IMR-90 (cell line): Measurements from ENCODE around the gene TP63. TPM values are rescaled to one million over a fixed set of nuclear protein-coding genes. Genes with fewer than 3 reads are reported as not detected.

Experiments used
- ATAC-seq: fragments of 200-7000 bp; cut with Tn5 transposase; 2 replicates; pipeline ENCODE4 v1.9.1; 2020; ENCODE audit warnings: low read depth, mild to moderate bottlenecking, moderate library complexity
- BruUV-seq: library from RNA; stranded (reverse); fragments of 400-500 nt; replicated peaks from 2 replicates; lab custom pipeline; 2021; lab: Mats Ljungman, UMichigan
- CTCF ChIA-PET: fragments of 300-600 bp; formaldehyde crosslinking; extraction: SDS; loops from one replicate; lab custom pipeline; 2021; ENCODE audit warnings: antibody characterized with exemption; lab: Yijun Ruan, JAX
- POLR2A ChIA-PET: fragments of 300-600 bp; sonication (Branson Sonifier 250); formaldehyde crosslinking; loops from one replicate; lab custom pipeline; 2022; ENCODE audit warnings: antibody characterized with exemption; ENCODE audit not compliant: unreplicated experiment; lab: Charles Lee
- DNase-seq: peaks from one replicate; pipeline ENCODE4 v3.0.0; 2013
- H2AFZ ChIP-seq: replicated peaks from 2 replicates; pipeline ENCODE3; 2013; ENCODE audit warnings: low read length, mild to moderate bottlenecking; ENCODE audit not compliant: poor library complexity
- H2AK5ac ChIP-seq: 2 replicates; pipeline ENCODE4 v1.6.1; 2013; ENCODE audit warnings: low read depth, low read length, inconsistent platforms
- H2AK9ac ChIP-seq: replicated peaks from 2 replicates; pipeline ENCODE3; 2013; ENCODE audit warnings: mild to moderate bottlenecking, low read depth, low read length, moderate library complexity; ENCODE audit not compliant: poor library complexity
- H2BK120ac ChIP-seq: 2 replicates; pipeline ENCODE4 v1.6.1; 2013; ENCODE audit warnings: low read depth, low read length, inconsistent platforms
- H2BK15ac ChIP-seq: 3 replicates; pipeline ENCODE4 v1.6.1; 2013; ENCODE audit warnings: low read depth, low read length, inconsistent platforms
- H2BK20ac ChIP-seq: 2 replicates; pipeline ENCODE4 v1.6.1; 2013; ENCODE audit warnings: low read depth, mild to moderate bottlenecking, inconsistent platforms, low read length, moderate library complexity
- H2BK5ac ChIP-seq: 2 replicates; pipeline ENCODE4 v1.6.1; 2013; ENCODE audit warnings: mild to moderate bottlenecking, low read depth, low read length, inconsistent platforms; ENCODE audit not compliant: poor library complexity, severe bottlenecking
- H3K14ac ChIP-seq: replicated peaks from 2 replicates; pipeline ENCODE4 v1.6.1; 2013; ENCODE audit warnings: low read depth, low read length, inconsistent platforms
- H3K18ac ChIP-seq: 2 replicates; pipeline ENCODE4 v1.6.1; 2013; ENCODE audit warnings: low read depth, low read length, control low read depth
- H3K23ac ChIP-seq: 2 replicates; pipeline ENCODE4 v1.6.1; 2013; ENCODE audit warnings: low read depth, low read length, inconsistent platforms
- H3K27ac ChIP-seq: 2 replicates; pipeline ENCODE4 v1.5.1; 2013; ENCODE audit warnings: mild to moderate bottlenecking, control low read depth, low read length; ENCODE audit not compliant: insufficient read depth
- H3K27me3 ChIP-seq: 2 replicates; pipeline ENCODE4 v1.6.1; 2013; ENCODE audit warnings: low read length; ENCODE audit not compliant: control insufficient read depth, insufficient read depth
- H3K36me3 ChIP-seq: 2 replicates; pipeline ENCODE4 v1.6.1; 2013; ENCODE audit warnings: low read length, mixed read lengths; ENCODE audit not compliant: control insufficient read depth, insufficient read depth
- H3K4ac ChIP-seq: 2 replicates; pipeline ENCODE4 v1.6.1; 2013; ENCODE audit warnings: low read depth, low read length, inconsistent platforms
- H3K4me1 ChIP-seq: 2 replicates; pipeline ENCODE4 v1.6.1; 2013; ENCODE audit warnings: low read length, mixed read lengths; ENCODE audit not compliant: control insufficient read depth, insufficient read depth
- H3K4me2 ChIP-seq: 2 replicates; pipeline ENCODE4 v1.6.1; 2013; ENCODE audit warnings: low read depth, mild to moderate bottlenecking, control low read depth, low read length, moderate library complexity
- H3K4me3 ChIP-seq: 2 replicates; pipeline ENCODE4 v1.5.1; 2013; ENCODE audit warnings: low read depth, mild to moderate bottlenecking, control low read depth, low read length, moderate library complexity; ENCODE audit not compliant: insufficient read depth
- H3K56ac ChIP-seq: 2 replicates; pipeline ENCODE4 v1.6.1; 2013; ENCODE audit warnings: low read length, inconsistent platforms; ENCODE audit not compliant: insufficient read depth; ENCODE audit errors: extremely low read depth
- H3K79me1 ChIP-seq, 2 experiments: 2 replicates each; pipeline ENCODE4 v1.6.1; 2013; ENCODE audit warnings: low read length in 2 of 2, inconsistent platforms in 1 of 2, low read depth in 1 of 2
- H3K9ac ChIP-seq: 2 replicates; pipeline ENCODE4 v1.6.1; 2013; ENCODE audit warnings: low read depth, low read length, control low read depth
- H3K9me1 ChIP-seq: 2 replicates; pipeline ENCODE4 v1.6.1; 2013; ENCODE audit warnings: low read length, inconsistent platforms; ENCODE audit not compliant: insufficient read depth
- H3K9me3 ChIP-seq: 2 replicates; pipeline ENCODE4 v1.6.1; 2013; ENCODE audit warnings: low read length; ENCODE audit not compliant: control insufficient read depth, insufficient read depth
- H4K20me1 ChIP-seq: 2 replicates; pipeline ENCODE4 v1.6.1; 2013; ENCODE audit warnings: low read length, inconsistent platforms; ENCODE audit not compliant: insufficient read depth
- H4K5ac ChIP-seq: 2 replicates; pipeline ENCODE4 v1.6.1; 2013; ENCODE audit warnings: mild to moderate bottlenecking, low read depth, low read length, control low read depth
- H4K8ac ChIP-seq, 2 experiments: 2 replicates each; pipeline ENCODE4 v1.6.1; 2013; ENCODE audit warnings: low read depth in 2 of 2, low read length in 2 of 2, control low read depth in 1 of 2, inconsistent platforms in 1 of 2
- H4K91ac ChIP-seq: 2 replicates; pipeline ENCODE4 v1.6.1; 2013; ENCODE audit warnings: low read depth, low read length, inconsistent platforms; ENCODE audit not compliant: insufficient read depth
- BHLHE40 ChIP-seq: fragments of 150-350 bp; IDR thresholded peaks from 2 replicates; pipeline ENCODE4 v1.6.1; 2016; ENCODE audit warnings: mild to moderate bottlenecking, low read depth, low read length
- MAFK ChIP-seq: IDR thresholded peaks from 2 replicates; pipeline ENCODE4 v1.6.1; 2012; ENCODE audit warnings: low read depth, low read length, improper control_type of control experiment
- MXI1 ChIP-seq: IDR thresholded peaks from 2 replicates; pipeline ENCODE4 v1.6.1; 2012; ENCODE audit warnings: low read depth, mild to moderate bottlenecking, low read length, moderate library complexity, borderline replicate concordance
- SMC3 ChIP-seq: fragments of 150-350 bp; IDR thresholded peaks from 2 replicates; pipeline ENCODE4 v1.6.1; 2016; ENCODE audit warnings: low read depth, mild to moderate bottlenecking, antibody characterized with exemption, low read length, moderate library complexity
- WGBS, 2 experiments: methylation state at CpG; one replicate each; pipeline versions ENCODE4 v1.1.5 to v1.1.7; 2013; ENCODE audit warnings: missing lambda C conversion rate in 2 of 2; ENCODE audit not compliant: insufficient read length in 1 of 2; ENCODE audit errors: extremely low coverage in 2 of 2; 5-methylcytosine and 5-hydroxymethylcytosine counted together
- dilution Hi-C: fragments of 300-500 bp; cut with HindIII; formaldehyde crosslinking; loops from one replicate; pipeline ENCODE4 v1.14.3; 2018; ENCODE audit warnings: low sequenced_read_pairs; ENCODE audit not compliant: unreplicated experiment
- in situ Hi-C: fragments of 300-500 bp; cut with MboI; formaldehyde crosslinking; loops from 3 replicates; pipeline ENCODE4 v1.14.3; 2019; ENCODE audit warnings: low sequenced_read_pairs, inconsistent platforms, mixed read lengths
- intact Hi-C: fragments of 100-400 bp; cut with micrococcal nuclease; formaldehyde crosslinking; loops from 2 replicates; pipeline ENCODE4 v1.10.0; 2022
- polyA plus RNA-seq, 3 experiments: library from polyadenylated mRNA; depleted of rRNA; stranded (reverse); fragments of >200 nt; gene quantifications; 2 replicates each; pipeline ENCODE4 v1.2.3, GENCODE V29; 2012; ENCODE audit warnings: low replicate concordance in 1 of 3
- total RNA-seq: library from RNA; depleted of rRNA; stranded (reverse); fragments of >200 nt; gene quantifications from 2 replicates; pipeline ENCODE4 v1.2.3, GENCODE V29; 2012

TP63 gene
- total and polyA plus RNA-seq, 2 of the 4 experiments (the other 2 are of a cell fraction): not detected

GRCh38 chr3:189820365-189820720, 189.2 kb downstream of the TP63 start:
- no peaks in the 10 kb centered on the region for H3K9me1 ChIP-seq
- H3K79me1 ChIP-seq: no peaks in the 10 kb centered on the region
- H2BK120ac ChIP-seq: no peak overlapping the region
- DNase-seq: no peak
- no peak overlapping the region for H4K91ac ChIP-seq
- H3K14ac ChIP-seq: no peak overlapping the region
- H2BK5ac ChIP-seq: no peak overlapping the region
- no peak overlapping the region for H3K4me2 ChIP-seq
- H3K18ac ChIP-seq: no peak overlapping the region
- no peak overlapping the region for H2BK20ac ChIP-seq
- no peaks in the 10 kb centered on the region for H3K27me3 ChIP-seq
- no peak overlapping the region for H3K56ac ChIP-seq
- no peak for TF ChIP-seq SMC3
- TF ChIP-seq BHLHE40: no peak
- no peak for TF ChIP-seq MAFK
- no peak for TF ChIP-seq MXI1
- no peak for ATAC-seq
- H3K23ac ChIP-seq: no peak overlapping the region
- no CpG with 5 or more reads among the region's 2 CpGs for WGBS, 2 experiments
- no TSS peak for BruUV-seq
- H3K27ac ChIP-seq: no peak overlapping the region
- H4K8ac ChIP-seq: no peak overlapping the region
- H3K4me1 ChIP-seq: no peaks in the 10 kb centered on the region; the same call in 1 of the 2 replicates
- H2AK5ac ChIP-seq: no peak overlapping the region
- no peaks in the 10 kb centered on the region for H3K36me3 ChIP-seq
- no peak overlapping the region for H3K9ac ChIP-seq
- intact Hi-C loops: no loop called here
- in situ Hi-C loops: no loop called here
- no peaks in the 10 kb centered on the region for H3K9me3 ChIP-seq
- ChIA-PET CTCF (no interaction called here), POLR2A (no interaction called here)
- no peak overlapping the region for H4K5ac ChIP-seq
- H2AFZ ChIP-seq: no peak overlapping the region
- no peaks in the 10 kb centered on the region for H4K20me1 ChIP-seq
- H3K4me3 ChIP-seq: no peak overlapping the region
- H3K4ac ChIP-seq: no peak overlapping the region
- no peak overlapping the region for H2BK15ac ChIP-seq
- dilution Hi-C loops: no loop called here
- no peak overlapping the region for H2AK9ac ChIP-seq
